ENCODE results near the gene UBE2V1. TPM values are rescaled to one million over a fixed set of nuclear protein-coding genes. Genes with fewer than 3 reads are reported as not detected.
A peak's percentile ranks its signal among the peaks of the same experiment; 100 is the strongest.

Gene UBE2V1
- total RNA-seq, 3 donors from 2014 or later, result 90.1 to 94.4 (median 94.1) TPM

GRCh38 chr20:50054231-50054547 lies 58.8 kb downstream of the UBE2V1 start:
- DNase-seq (no peak), ATAC-seq (peak; percentile 38)
- H3K36me3 ChIP-seq (ENCODE audit: low read depth), result no peaks in the 10 kb centered on the region
- TF ChIP-seq CTCF (IDR thresholded peaks at IDR 0.05), result no peak
- H3K4me1 ChIP-seq (ENCODE audit: low read depth), result peaks cover 4% of the 10 kb centered on the region
- no peak overlapping the region for H3K4me3 ChIP-seq
- intact Hi-C loops (cut with DNase I, micrococcal nuclease), result no loop called here
- H3K9me3 ChIP-seq, result no peaks in the 10 kb centered on the region

- ATAC-seq (peak; percentile 55), DNase-seq (no peak)
- Histone ChIP-seq H3K9me3 (no peaks in the 10 kb centered on the region), H3K4me1 (ENCODE audit: low read depth) (peaks cover 4% of the 10 kb centered on the region), H3K36me3 (ENCODE audit: low read depth) (no peaks in the 10 kb centered on the region), H3K4me3 (no peak overlapping the region)
- TF ChIP-seq CTCF (IDR thresholded peaks at IDR 0.05), result no peak
- intact Hi-C loops (cut with DNase I, micrococcal nuclease), result no loop called here
Measured at GRCh38 chr20:50053362-50054230, 59.4 kb downstream of the UBE2V1 start.

GRCh38 chr20:50052550-50053361 lies 60.2 kb downstream of the UBE2V1 start:
- no peaks in the 10 kb centered on the region for H3K9me3 ChIP-seq
- H3K4me1 ChIP-seq (ENCODE audit: low read depth), result peaks cover 4% of the 10 kb centered on the region
- DNase-seq, result no peak
- H3K36me3 ChIP-seq (ENCODE audit: low read depth), result no peaks in the 10 kb centered on the region
- TF ChIP-seq CTCF (IDR thresholded peaks at IDR 0.05), result no peak
- intact Hi-C loops (cut with DNase I, micrococcal nuclease), result no loop called here
- no peak for ATAC-seq
- no peak overlapping the region for H3K4me3 ChIP-seq

DNA sequence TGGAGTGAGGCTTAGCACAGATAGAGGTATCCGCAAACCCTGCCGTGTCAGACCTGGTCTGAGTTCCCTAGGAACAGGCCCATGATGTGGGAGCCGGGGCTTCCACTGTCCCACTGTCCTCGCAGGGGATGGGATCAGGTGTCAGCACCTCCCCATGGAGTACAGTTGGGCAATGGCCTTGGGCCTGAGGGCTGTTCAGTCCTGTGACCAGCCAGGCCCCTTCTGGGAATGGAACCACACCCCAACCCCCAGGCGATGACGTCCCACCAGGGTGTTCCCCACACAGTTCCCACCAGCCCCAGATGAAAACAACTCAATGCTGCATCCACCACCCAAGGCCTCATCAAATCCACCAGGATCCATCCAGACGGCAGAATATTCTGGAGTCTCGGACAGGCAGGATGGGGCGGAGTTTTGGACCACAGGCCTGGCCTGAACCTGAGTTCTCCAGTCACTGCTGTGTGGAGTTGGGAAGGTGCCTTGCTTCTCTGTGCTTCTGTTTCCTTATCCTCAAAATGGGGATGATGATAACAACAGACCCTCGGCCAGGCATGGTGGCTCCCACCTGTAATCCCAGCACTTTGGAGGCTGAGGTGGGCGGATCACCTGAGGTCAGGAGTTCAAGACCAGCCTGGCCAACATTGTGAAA lies 62.2 kb downstream of the UBE2V1 start:
- no peaks in the 10 kb centered on the region for H3K36me3 ChIP-seq (ENCODE audit: low read depth)
- H3K4me1 ChIP-seq (ENCODE audit: low read depth), result peaks cover 4% of the 10 kb centered on the region
- ATAC-seq, result no peak
- no peak for TF ChIP-seq CTCF (IDR thresholded peaks at IDR 0.05)
- DNase-seq, result no peak
- intact Hi-C loops (cut with DNase I, micrococcal nuclease), result no loop called here
- no peak overlapping the region for H3K4me3 ChIP-seq
- no peaks in the 10 kb centered on the region for H3K9me3 ChIP-seq

GRCh38 chr20:50050214-50050613 lies 62.7 kb downstream of the UBE2V1 start:
- no peak overlapping the region for H3K4me3 ChIP-seq
- H3K9me3 ChIP-seq, result no peaks in the 10 kb centered on the region
- intact Hi-C loops (cut with DNase I, micrococcal nuclease), result no loop called here
- DNase-seq, result no peak
- H3K4me1 ChIP-seq (ENCODE audit: low read depth), result peaks cover 4% of the 10 kb centered on the region
- no peak for ATAC-seq
- H3K36me3 ChIP-seq (ENCODE audit: low read depth), result no peaks in the 10 kb centered on the region
- TF ChIP-seq CTCF (IDR thresholded peaks at IDR 0.05), result no peak

All from mucosa of descending colon (tissue), 3 donors.